GM23248 (cell line): ENCODE results near the gene B4GALT6. TPM values are rescaled to one million over a fixed set of nuclear protein-coding genes. Genes with fewer than 3 reads are reported as not detected.

ENCODE experiments used
- DNase-seq: peaks from one replicate; pipeline ENCODE4 v3.0.0-alpha.2; 2015
- H2AFZ ChIP-seq: fragments of 200-600 bp; sonication (generic); 2 replicates; pipeline ENCODE4 v1.6.1; 2016; ENCODE audit warnings: antibody characterized with exemption
- H3F3A ChIP-seq: fragments of 200-600 bp; sonication (generic); 2 replicates; pipeline ENCODE4 v1.6.1; 2016; ENCODE audit warnings: mild to moderate bottlenecking, antibody characterized with exemption, mixed run types; ENCODE audit not compliant: insufficient read depth
- H3K27ac ChIP-seq: fragments of 200-600 bp; sonication (generic); 2 replicates; pipeline ENCODE4 v1.5.1; 2016; ENCODE audit warnings: mild to moderate bottlenecking
- H3K27me3 ChIP-seq: fragments of 200-600 bp; sonication (generic); replicated peaks from 2 replicates; pipeline ENCODE4 v1.6.1; 2016; ENCODE audit warnings: mild to moderate bottlenecking; ENCODE audit not compliant: insufficient read depth
- H3K36me3 ChIP-seq: fragments of 200-600 bp; sonication (generic); 2 replicates; pipeline ENCODE4 v1.6.1; 2016; ENCODE audit warnings: low read depth, mild to moderate bottlenecking
- H3K4me1 ChIP-seq: fragments of 200-600 bp; sonication (generic); 2 replicates; pipeline ENCODE4 v1.6.1; 2016; ENCODE audit warnings: mild to moderate bottlenecking; ENCODE audit not compliant: insufficient read depth
- H3K4me2 ChIP-seq: fragments of 200-600 bp; sonication (generic); one replicate; pipeline ENCODE4 v1.6.1; 2016; ENCODE audit warnings: mild to moderate bottlenecking; ENCODE audit not compliant: unreplicated experiment
- H3K4me3 ChIP-seq: fragments of 200-600 bp; sonication (generic); 2 replicates; pipeline ENCODE4 v1.5.1; 2016; ENCODE audit warnings: mild to moderate bottlenecking
- H3K79me2 ChIP-seq: fragments of 200-600 bp; sonication (generic); 2 replicates; pipeline ENCODE4 v1.6.1; 2016; ENCODE audit warnings: mild to moderate bottlenecking; ENCODE audit not compliant: insufficient read depth
- H3K9ac ChIP-seq: fragments of 200-600 bp; sonication (generic); 2 replicates; pipeline ENCODE4 v1.6.1; 2016; ENCODE audit warnings: mild to moderate bottlenecking
- H3K9me2 ChIP-seq: fragments of 200-600 bp; sonication (generic); 2 replicates; pipeline ENCODE4 v1.6.1; 2016; ENCODE audit warnings: mixed run types, mild to moderate bottlenecking, moderate library complexity; ENCODE audit not compliant: insufficient read depth
- H3K9me3 ChIP-seq: fragments of 200-600 bp; sonication (generic); one replicate; pipeline ENCODE4 v1.6.1; 2017; ENCODE audit warnings: low read depth
- H4K20me1 ChIP-seq: fragments of 200-600 bp; sonication (generic); 2 replicates; pipeline ENCODE4 v1.6.0; 2016; ENCODE audit not compliant: insufficient read depth
- EZH2 ChIP-seq: fragments of 200-600 bp; sonication (generic); IDR thresholded peaks from 2 replicates; pipeline ENCODE4 v1.6.1; 2018; ENCODE audit warnings: antibody characterized with exemption, mild to moderate bottlenecking; ENCODE audit not compliant: insufficient read depth, poor library complexity, severe bottlenecking
- EZH2phosphoT487 ChIP-seq: fragments of 200-600 bp; sonication (generic); IDR thresholded peaks from 2 replicates; pipeline ENCODE4 v1.6.1; 2018; ENCODE audit warnings: antibody characterized with exemption, moderate library complexity, mild to moderate bottlenecking, low read depth; ENCODE audit not compliant: insufficient read depth
- WGBS, 2 experiments: methylation state at CpG; one replicate each; pipeline ENCODE4 v1.1.6; 2015 to 2017; ENCODE audit warnings: low lambda C conversion rate in 2 of 2, low coverage in 1 of 2; ENCODE audit errors: missing lambda C conversion rate in 2 of 2; 5-methylcytosine and 5-hydroxymethylcytosine counted together
- in situ Hi-C: fragments of 300-500 bp; cut with MboI; formaldehyde crosslinking; loops from 2 replicates; pipeline ENCODE4 v1.15.0; 2020
- polyA plus RNA-seq: library from polyadenylated mRNA; unstranded; fragments of >200 nt; fragmentation: Nextera tagmentation; extraction: Ambion mirVana; gene quantifications from 2 replicates; pipeline ENCODE4 v1.2.1, GENCODE V29; 2016
- total RNA-seq: library from RNA; depleted of rRNA; stranded (reverse); fragments of >200 nt; shearing (Covaris generic); gene quantifications from 2 replicates; pipeline ENCODE4 v1.2.3, GENCODE V29; 2014

B4GALT6 gene
- total and polyA plus RNA-seq, 2 experiments from 2014 or later = 1.2 to 2.4 TPM

DNA sequence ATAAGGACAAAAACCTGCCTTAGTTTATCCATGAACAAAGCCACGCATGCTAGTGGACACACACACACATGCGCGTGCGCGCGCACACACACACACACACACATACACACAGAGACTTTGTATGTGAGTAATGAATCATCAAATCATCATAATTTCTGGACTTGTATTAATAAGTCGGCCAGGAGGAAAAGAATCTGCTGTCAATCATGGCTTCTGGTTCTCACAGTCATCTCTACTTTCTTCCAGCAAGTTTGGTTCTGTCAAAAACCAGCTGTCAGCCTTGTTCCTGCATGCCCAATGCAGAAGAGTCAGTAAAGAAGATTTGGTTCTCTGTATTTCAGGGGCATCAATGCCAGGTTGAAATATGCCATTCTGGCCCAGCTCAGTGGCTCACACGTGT lies 93.8 kb downstream of the B4GALT6 start:
- no peaks in the 10 kb centered on the region for H3K36me3 ChIP-seq
- H3K9ac ChIP-seq = no peak overlapping the region
- H3K79me2 ChIP-seq = no peaks in the 10 kb centered on the region
- no peaks in the 10 kb centered on the region for H4K20me1 ChIP-seq
- H2AFZ ChIP-seq = no peak overlapping the region
- no peaks in the 10 kb centered on the region for H3K27me3 ChIP-seq
- WGBS, 2 experiments = 66 to 71% methylated on average over 8 of the region's 8 CpGs
- H3K4me2 ChIP-seq = no peak overlapping the region
- no peaks in the 10 kb centered on the region for H3K9me3 ChIP-seq
- no peak overlapping the region for H3K27ac ChIP-seq
- no peak for DNase-seq
- no peaks in the 10 kb centered on the region for H3F3A ChIP-seq
- no peaks in the 10 kb centered on the region for H3K4me1 ChIP-seq
- in situ Hi-C loops = no loop called here
- H3K4me3 ChIP-seq = no peak overlapping the region
- TF ChIP-seq EZH2 = no peak
- TF ChIP-seq EZH2phosphoT487 = no peak
- H3K9me2 ChIP-seq = no peaks in the 10 kb centered on the region

DNA sequence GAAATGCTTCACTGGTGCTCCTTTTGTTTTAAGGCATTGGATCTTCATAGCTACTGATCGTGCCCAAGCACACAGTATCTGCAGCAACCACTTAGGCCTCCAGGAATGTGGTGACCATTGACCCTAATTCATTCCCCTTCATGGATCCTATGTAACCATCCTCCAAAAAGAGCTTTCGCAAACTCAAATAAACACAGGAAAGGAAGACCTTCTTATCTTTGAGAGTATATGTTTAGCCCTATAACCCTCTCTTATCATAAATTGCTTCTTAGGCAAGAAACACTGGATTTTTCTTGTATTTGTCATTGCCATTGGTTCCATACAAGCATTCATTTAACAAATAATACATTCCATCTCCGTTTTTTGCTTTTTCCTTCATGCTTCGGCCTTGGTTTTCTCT lies 96.9 kb downstream of the B4GALT6 start:
- WGBS, 2 experiments = 45 to 52% methylated on average over 4 of the region's 4 CpGs
- in situ Hi-C loops = no loop called here
- Histone ChIP-seq H2AFZ (no peak overlapping the region), H4K20me1 (no peaks in the 10 kb centered on the region), H3K9me3 (no peaks in the 10 kb centered on the region), H3K9ac (no peak overlapping the region), H3F3A (no peaks in the 10 kb centered on the region), H3K4me1 (no peaks in the 10 kb centered on the region), H3K79me2 (no peaks in the 10 kb centered on the region), H3K4me2 (no peak overlapping the region), H3K27me3 (no peaks in the 10 kb centered on the region), H3K27ac (no peak overlapping the region), H3K36me3 (no peaks in the 10 kb centered on the region), H3K9me2 (no peaks in the 10 kb centered on the region), H3K4me3 (no peak overlapping the region)
- DNase-seq = no peak
- TF ChIP-seq EZH2 = no peak
- no peak for TF ChIP-seq EZH2phosphoT487

- WGBS, 2 experiments = 50 to 63% methylated on average over 5 of the region's 5 CpGs
- no peaks in the 10 kb centered on the region for H4K20me1 ChIP-seq
- H3K9ac ChIP-seq = no peak overlapping the region
- H3K4me3 ChIP-seq = no peak overlapping the region
- no peaks in the 10 kb centered on the region for H3K36me3 ChIP-seq
- in situ Hi-C loops = no loop called here
- no peaks in the 10 kb centered on the region for H3K9me3 ChIP-seq
- no peak overlapping the region for H2AFZ ChIP-seq
- H3K4me2 ChIP-seq = no peak overlapping the region
- no peak for DNase-seq
- H3K27me3 ChIP-seq = no peaks in the 10 kb centered on the region
- no peaks in the 10 kb centered on the region for H3K79me2 ChIP-seq
- no peaks in the 10 kb centered on the region for H3K4me1 ChIP-seq
- H3F3A ChIP-seq = no peaks in the 10 kb centered on the region
- TF ChIP-seq EZH2 (no peak), EZH2phosphoT487 (no peak)
- no peak overlapping the region for H3K27ac ChIP-seq
- no peaks in the 10 kb centered on the region for H3K9me2 ChIP-seq
These were observed 97.8 kb downstream of the B4GALT6 start for GRCh38 chr18:31586616-31587015.

- Histone ChIP-seq H3K4me3 (no peak overlapping the region), H3K36me3 (no peaks in the 10 kb centered on the region), H3K27me3 (no peaks in the 10 kb centered on the region), H3K9me3 (no peaks in the 10 kb centered on the region), H3K9ac (no peak overlapping the region), H3K79me2 (no peaks in the 10 kb centered on the region), H3K27ac (no peak overlapping the region), H3K4me2 (no peak overlapping the region), H2AFZ (no peak overlapping the region), H3F3A (no peaks in the 10 kb centered on the region), H3K4me1 (no peaks in the 10 kb centered on the region), H3K9me2 (no peaks in the 10 kb centered on the region), H4K20me1 (no peaks in the 10 kb centered on the region)
- DNase-seq = no peak
- 71 to 73% methylated on average over 5 of the region's 5 CpGs for WGBS, 2 experiments
- TF ChIP-seq EZH2phosphoT487 (no peak), EZH2 (no peak)
- in situ Hi-C loops = no loop called here
These were observed 98.4 kb downstream of the B4GALT6 start for GRCh38 chr18:31585991-31586390.
